Stimulated activated CD8-positive, alpha-beta memory T cell treated with anti-CD3 and anti-CD28 coated beads, Interleukin-4, amount 100 ng/mL, for 4 hours (primary cell): ENCODE data around the gene NFU1.

Experiments used
- DNase-seq, 2 donors: peaks; one replicate each; pipeline ENCODE4 v3.0.0-alpha.2; 2020; ENCODE audit warnings: low read depth in 2 of 2, low spot score in 1 of 2

The NFU1 gene

DNA sequence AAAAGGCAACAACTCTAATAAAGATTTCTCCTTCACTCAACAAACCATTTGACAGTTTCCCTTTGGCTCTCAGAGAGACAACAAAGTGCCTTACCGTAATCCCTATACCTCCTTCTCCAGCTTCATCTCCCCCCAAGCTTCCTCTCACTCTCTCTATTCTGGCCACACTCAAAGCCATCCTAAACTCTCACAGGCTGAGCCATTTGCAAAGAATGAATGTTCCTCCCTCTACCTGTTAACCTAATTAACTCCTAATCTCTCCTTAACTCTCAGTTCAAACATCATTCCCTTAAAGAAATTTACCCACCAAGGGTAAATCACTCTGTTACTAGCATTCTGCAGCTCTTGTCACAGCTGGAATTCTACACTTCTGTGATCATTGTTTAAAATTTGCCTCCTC, 88.5 kb downstream of the NFU1 start:
- DNase-seq, result no peak
